SK-N-SH treated with all-trans-retinoic acid at 6 μM for 48 hours (cell line): Measurements from ENCODE around the gene ARPC2.
"Not testable (repeated sequence)": the region's sequence is repeated elsewhere in the genome, so short reads cannot be mapped to it uniquely, and the experiment has no call there.

Experiments used
- ARNTL ChIP-seq: fragments of 450-650 bp; formaldehyde crosslinking; IDR thresholded peaks from 2 replicates; pipeline ENCODE4 v1.5.0; 2020; ENCODE audit warnings: low read depth, mild to moderate bottlenecking, moderate library complexity, borderline replicate concordance
- BACH2 ChIP-seq: fragments of 250-450 bp; sonication (Bioruptor Pico); IDR thresholded peaks from 2 replicates; pipeline ENCODE4 v1.9.0; 2021; ENCODE audit warnings: mild to moderate bottlenecking, borderline replicate concordance
- ISL1 ChIP-seq: fragments of 250-450 bp; sonication (Bioruptor Pico); IDR thresholded peaks from 2 replicates; pipeline ENCODE4 v2.1.2; 2022; ENCODE audit warnings: mild to moderate bottlenecking, moderate library complexity
- OSR1 ChIP-seq: fragments of 250-450 bp; sonication (Bioruptor Pico); IDR thresholded peaks from 2 replicates; pipeline ENCODE4 v1.8.0; 2022; ENCODE audit warnings: moderate library complexity, mild to moderate bottlenecking, inconsistent platforms
- PPARA ChIP-seq: fragments of 250-450 bp; sonication (Bioruptor Pico); IDR thresholded peaks from 2 replicates; pipeline ENCODE4 v1.5.0; 2020; ENCODE audit warnings: mild to moderate bottlenecking, borderline replicate concordance
- RARB ChIP-seq: fragments of 250-450 bp; sonication (Bioruptor Pico); IDR thresholded peaks from 2 replicates; pipeline ENCODE4 v1.8.0; 2021; ENCODE audit warnings: mild to moderate bottlenecking, moderate library complexity
- ZC3H10 ChIP-seq: fragments of 250-450 bp; sonication (Bioruptor Pico); IDR thresholded peaks from 2 replicates; pipeline ENCODE4 v1.5.1; 2021; ENCODE audit warnings: mild to moderate bottlenecking, moderate library complexity
- ZNF8 ChIP-seq: fragments of 450-650 bp; formaldehyde crosslinking; IDR thresholded peaks from 2 replicates; pipeline ENCODE4 v1.5.0; 2020; ENCODE audit warnings: mild to moderate bottlenecking, moderate library complexity
- TF ChIP-seq, protein P1 (sequence below): fragments of 250-450 bp; sonication (Bioruptor Pico); IDR thresholded peaks from 2 replicates; pipeline ENCODE4 v1.5.1; 2020; ENCODE audit warnings: low read depth, mild to moderate bottlenecking, moderate library complexity
- TF ChIP-seq, protein P2 (sequence below): fragments of 250-450 bp; sonication (Bioruptor Pico); IDR thresholded peaks from 2 replicates; pipeline ENCODE4 v1.8.0; 2020; ENCODE audit warnings: mild to moderate bottlenecking, moderate library complexity, borderline replicate concordance
- TF ChIP-seq, protein P3 (sequence below): fragments of 250-450 bp; sonication (Bioruptor Pico); IDR thresholded peaks from 2 replicates; pipeline ENCODE4 v1.8.0; 2021; ENCODE audit warnings: low read depth, mild to moderate bottlenecking, moderate library complexity, borderline replicate concordance

DNA sequence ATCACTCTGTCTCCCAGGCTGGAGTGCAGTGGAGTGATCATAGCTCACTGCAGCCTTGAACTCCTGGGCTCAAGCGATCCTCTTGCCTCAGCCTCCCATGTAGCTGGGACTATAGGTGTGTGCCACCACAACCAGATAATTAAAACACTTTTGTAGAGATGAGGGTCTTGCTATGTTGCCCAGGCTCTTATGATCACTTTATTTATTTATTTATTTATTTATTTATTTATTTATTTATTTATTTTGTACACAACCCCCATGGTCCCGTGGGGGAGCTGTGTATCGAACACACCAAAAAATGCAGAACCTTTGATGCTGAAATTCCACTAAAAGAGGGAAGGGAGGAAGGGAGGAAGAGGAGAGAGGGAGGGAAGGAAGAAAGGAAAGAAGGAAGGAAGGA, 45.2 kb upstream of the ARPC2 start:
- TF ChIP-seq ZC3H10 (CRISPR knock-in tag); ISL1 (CRISPR knock-in tag); RARB (CRISPR knock-in tag); ARNTL (CRISPR knock-in tag); OSR1; PPARA; ZNF8; BACH2 (CRISPR knock-in tag): not testable (repeated sequence)
- TF ChIP-seq, protein P1, sequence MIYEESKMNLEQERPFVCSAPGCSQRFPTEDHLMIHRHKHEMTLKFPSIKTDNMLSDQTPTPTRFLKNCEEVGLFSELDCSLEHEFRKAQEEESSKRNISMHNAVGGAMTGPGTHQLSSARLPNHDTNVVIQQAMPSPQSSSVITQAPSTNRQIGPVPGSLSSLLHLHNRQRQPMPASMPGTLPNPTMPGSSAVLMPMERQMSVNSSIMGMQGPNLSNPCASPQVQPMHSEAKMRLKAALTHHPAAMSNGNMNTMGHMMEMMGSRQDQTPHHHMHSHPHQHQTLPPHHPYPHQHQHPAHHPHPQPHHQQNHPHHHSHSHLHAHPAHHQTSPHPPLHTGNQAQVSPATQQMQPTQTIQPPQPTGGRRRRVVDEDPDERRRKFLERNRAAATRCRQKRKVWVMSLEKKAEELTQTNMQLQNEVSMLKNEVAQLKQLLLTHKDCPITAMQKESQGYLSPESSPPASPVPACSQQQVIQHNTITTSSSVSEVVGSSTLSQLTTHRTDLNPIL (CRISPR knock-in tag) = not testable (repeated sequence)
- TF ChIP-seq, protein P2, sequence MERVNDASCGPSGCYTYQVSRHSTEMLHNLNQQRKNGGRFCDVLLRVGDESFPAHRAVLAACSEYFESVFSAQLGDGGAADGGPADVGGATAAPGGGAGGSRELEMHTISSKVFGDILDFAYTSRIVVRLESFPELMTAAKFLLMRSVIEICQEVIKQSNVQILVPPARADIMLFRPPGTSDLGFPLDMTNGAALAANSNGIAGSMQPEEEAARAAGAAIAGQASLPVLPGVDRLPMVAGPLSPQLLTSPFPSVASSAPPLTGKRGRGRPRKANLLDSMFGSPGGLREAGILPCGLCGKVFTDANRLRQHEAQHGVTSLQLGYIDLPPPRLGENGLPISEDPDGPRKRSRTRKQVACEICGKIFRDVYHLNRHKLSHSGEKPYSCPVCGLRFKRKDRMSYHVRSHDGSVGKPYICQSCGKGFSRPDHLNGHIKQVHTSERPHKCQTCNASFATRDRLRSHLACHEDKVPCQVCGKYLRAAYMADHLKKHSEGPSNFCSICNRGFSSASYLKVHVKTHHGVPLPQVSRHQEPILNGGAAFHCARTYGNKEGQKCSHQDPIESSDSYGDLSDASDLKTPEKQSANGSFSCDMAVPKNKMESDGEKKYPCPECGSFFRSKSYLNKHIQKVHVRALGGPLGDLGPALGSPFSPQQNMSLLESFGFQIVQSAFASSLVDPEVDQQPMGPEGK (CRISPR knock-in tag) = not testable (repeated sequence)
- TF ChIP-seq, protein P3, sequence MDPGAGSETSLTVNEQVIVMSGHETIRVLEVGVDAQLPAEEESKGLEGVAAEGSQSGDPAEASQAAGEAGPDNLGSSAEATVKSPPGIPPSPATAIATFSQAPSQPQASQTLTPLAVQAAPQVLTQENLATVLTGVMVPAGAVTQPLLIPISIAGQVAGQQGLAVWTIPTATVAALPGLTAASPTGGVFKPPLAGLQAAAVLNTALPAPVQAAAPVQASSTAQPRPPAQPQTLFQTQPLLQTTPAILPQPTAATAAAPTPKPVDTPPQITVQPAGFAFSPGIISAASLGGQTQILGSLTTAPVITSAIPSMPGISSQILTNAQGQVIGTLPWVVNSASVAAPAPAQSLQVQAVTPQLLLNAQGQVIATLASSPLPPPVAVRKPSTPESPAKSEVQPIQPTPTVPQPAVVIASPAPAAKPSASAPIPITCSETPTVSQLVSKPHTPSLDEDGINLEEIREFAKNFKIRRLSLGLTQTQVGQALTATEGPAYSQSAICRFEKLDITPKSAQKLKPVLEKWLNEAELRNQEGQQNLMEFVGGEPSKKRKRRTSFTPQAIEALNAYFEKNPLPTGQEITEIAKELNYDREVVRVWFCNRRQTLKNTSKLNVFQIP (CRISPR knock-in tag) = not testable (repeated sequence)
